ENCODE results near the gene SNTB2.

- TF ChIP-seq MAX (IDR thresholded peaks at IDR 0.05) (no peak), RAD21 (IDR thresholded peaks at IDR 0.05; ENCODE audit: low read depth) (no peak), EP300 (IDR thresholded peaks at IDR 0.05; ENCODE audit: borderline replicate concordance) (no peak)
Measured at GRCh38 chr16:69298261-69298660, 111.3 kb downstream of the SNTB2 start.

Measured in Ishikawa (cell line).